EH (cell line): Measurements from ENCODE around the gene NCOA3.
"Not testable (repeated sequence)": the region's sequence is repeated elsewhere in the genome, so short reads cannot be mapped to it uniquely, and the experiment has no call there.

Experiments used
- DNase-seq: peaks from one replicate; pipeline ENCODE4 v3.0.0-alpha.2; 2015; ENCODE audit warnings: low read depth

The NCOA3 gene

DNA sequence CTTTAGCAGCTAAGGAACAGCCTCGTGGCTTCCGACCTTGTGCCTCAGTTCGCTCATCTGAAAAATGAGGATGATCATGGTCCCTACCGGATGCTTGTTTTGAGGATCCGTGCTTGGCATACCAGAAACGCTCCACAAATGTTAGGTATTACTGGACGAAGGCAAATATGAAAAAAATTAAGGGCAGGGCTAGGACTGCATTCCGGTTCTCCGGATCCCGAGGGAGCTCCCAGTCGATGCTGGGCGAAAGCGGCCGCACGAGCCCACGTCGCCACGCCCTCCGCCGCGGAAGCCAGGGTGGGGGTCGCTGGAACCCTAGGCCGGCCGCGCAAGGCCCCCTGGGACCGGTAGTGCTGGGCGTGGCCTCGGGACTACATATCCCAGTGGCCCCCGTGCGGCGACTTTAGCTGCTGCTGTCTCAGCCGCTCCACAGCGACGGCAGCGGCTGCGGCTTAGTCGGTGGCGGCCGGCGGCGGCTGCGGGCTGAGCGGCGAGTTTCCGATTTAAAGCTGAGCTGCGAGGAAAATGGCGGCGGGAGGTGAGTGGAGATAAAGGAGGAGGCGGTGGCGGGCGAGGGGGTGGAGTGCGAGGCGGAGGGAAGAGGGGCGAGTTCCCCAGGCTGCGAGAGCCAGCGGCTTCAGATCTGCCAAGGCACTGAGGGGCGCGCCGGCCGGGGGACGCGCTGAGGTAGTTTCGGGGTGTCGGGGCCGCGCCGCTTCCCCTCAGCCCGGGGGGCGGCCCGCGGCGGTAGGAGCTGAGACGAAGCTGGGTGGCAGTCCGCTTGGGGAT is at the start of gene NCOA3:
Gene NCOA3 (plus strand): TSS at position 406 of the 789 bp plus-strand sequence. CDS start 120,361 bp downstream, outside the sequence.
- peak; percentile 96 for DNase-seq

DNA sequence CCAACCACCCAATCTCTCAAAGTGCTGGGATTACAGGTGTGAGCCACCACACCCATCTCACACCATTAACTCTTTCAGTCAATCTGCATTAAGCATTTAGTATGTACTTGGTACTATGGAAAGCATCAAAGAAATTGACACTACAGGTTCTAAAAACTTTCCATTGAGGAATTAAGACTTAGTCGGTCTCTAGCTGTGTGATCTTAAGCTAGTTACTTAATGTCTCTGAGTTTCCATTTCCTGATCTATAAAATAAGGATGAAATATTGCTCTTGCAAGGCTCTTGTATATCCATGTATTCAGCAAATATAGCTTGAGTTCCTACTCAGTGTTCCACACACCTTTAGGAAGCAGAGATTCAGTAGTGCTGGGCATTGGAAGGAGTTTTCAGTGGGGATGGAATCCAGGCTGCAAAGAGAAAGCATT is 48.9 kb upstream of the NCOA3 start:
- no peak for DNase-seq

DNA sequence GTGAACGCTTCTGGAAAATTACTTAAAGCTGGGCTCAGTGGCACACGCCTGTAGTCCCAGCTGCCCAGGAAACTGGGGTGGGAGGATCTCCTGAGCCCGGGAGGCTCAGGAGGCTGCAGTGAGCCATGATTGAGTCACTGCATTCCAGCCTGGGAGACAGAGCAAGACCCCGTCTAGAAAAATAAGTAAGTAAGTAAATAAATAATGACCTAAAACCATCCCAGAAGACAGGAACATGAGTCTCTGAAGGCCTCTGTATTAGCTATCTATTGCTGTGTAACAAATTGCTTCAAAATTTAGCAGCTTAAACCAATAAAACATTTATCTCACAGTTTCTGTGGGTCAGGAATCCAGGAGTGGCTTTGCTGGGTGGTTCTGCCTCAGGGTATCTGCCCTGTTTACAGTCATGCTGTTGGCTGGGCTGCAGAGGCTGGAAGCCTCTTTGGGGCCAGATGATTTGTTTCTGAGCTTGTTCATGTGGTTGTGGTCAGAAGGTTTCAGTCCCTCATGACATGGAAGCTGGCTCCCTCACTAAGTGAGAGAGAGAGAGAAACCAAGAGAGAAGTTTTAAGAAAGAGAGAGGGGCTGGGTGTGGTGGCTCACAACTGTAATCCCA is 48.4 kb upstream of the NCOA3 start:
- DNase-seq, result peak; percentile 97

DNA sequence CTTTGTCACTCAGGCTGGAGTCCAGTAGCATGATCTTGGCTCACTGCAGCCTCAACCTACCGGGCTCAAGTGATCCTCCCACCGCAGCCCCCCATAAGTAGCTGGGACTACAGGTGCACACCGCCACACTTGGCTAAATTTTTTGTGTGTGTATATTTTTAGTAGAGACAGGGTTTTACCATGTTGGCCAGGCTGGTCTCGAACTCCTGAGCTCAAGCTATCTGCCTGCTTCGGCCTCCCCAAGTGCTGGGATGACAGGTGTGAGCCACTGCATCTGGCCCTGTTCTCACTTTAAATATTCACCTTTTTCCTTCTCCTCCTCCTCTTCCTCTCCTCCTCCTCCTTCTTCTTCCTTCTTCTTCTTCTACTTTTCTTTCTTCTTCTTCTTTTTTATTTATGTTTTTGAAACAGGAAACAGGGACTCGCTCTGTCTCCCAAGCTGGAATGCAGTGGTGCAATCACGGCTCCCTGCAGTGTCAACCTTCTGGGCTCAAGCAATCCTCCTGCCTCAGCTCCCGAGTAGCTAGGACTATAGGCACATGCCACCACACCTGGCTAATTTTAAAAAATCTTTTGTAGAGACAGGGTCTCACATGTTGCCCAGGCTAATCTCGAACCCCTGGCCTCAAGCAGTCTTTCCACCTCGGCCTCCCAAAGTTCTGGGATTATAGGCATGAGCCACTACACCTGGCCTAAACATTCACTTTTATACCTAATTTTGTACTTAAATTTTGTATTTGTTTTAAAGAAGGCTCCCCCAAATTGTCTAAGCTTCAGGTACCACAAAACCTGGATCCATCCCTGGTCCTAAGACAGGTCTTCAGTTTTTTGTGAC is 47.2 kb upstream of the NCOA3 start:
- no peak for DNase-seq

DNA sequence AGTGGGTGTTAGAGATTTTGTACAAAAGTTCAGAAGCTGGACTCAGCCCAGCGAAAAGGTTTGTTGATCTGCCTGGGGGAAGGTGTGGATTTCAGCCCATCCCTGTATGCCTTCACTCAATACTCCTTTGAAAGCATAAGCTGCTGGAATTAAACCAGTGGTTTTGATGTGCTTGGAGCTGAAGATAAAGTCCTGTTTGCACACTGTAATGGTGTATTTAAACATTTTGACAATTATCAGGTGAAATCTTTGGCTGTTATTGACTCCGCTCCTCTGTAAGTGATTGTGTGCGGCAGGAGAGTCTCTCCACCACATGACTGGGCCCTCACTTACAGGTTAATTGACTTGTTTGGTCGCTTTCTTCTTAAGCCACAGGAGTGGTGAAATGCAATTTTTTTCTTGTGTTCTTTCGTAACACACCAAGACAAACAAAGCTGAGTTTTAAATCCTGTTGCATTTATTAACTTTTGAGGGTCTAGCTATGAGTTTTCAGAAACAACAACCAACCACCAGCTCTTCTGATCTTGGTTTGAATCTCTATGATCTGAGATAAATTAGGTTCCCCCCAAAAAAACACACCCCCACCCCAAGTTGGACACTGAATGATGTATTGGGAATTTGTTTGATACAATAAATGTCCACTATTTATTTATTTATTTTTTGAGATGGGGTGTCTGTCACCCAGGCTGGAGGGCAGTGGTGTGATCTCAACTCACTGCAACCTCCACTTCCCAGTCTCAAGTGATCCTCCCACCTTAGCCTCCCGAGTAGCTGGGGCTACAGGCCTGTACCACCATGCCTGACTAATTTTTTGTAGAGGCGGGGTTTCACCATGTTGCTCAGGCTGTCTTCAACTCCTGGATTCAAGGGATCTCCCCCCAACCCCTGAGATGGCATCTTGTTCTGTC is 46.3 kb upstream of the NCOA3 start:
- no peak for DNase-seq

DNA sequence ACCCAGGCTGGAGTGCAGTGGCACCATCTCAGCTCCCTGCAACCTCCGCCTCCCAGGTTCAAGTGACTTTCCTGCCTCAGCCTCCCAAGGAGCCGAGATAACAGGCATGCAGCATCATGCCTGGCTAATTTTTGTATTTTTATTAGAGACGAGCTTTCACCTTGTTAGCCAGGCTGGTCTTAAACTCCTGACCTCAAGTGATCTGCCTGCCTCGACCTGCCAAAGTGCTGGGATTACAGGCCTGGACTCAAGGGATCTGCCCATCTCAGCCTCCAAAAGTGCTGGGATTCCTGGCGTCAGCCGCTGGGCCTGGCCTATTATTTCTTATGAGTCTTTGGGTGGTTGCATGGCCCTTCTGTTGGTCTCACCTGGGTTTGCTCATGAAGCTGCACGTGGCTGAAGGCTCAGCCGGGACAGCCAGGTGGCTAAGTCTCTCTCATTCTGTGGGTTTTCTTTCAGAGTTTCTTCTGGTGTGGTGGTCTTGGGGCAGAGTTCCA is 45.6 kb upstream of the NCOA3 start:
- no peak for DNase-seq

DNA sequence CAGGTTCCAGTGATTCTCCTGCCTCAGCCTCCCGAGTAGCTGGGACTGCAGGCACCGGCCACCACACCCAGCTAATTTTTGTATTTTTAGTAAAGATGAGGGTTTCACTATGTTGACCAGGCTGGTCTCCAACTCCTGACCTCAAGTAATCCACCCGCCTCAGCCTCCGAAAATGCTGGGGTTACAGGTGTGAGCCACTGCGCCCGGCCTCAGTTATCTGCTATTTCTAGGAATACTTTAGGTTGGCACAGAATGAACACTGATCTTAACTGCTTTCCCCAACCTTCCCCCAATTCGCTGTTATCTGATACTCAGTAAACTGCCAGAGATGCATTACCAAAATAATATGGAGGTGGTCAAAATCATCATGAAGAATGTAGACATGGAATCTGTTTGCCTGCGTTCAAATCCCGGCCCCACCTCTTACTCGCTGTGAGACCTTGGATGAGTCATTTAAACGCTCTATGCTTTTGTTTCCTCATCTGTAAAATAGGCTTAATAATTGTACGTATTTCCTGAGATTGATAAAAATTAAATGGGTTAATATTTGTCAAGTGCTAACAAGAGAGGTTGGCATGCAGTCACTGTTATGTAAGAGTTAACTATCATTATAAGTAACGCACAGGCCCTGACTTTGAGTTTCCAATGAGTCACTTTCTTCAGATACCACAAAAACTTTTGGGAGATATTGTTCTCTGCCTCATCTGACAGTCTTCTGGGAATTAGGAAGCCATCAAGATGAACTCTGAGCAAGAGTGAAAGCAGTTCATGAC is 44.5 kb upstream of the NCOA3 start:
- peak; percentile 85 for DNase-seq

DNA sequence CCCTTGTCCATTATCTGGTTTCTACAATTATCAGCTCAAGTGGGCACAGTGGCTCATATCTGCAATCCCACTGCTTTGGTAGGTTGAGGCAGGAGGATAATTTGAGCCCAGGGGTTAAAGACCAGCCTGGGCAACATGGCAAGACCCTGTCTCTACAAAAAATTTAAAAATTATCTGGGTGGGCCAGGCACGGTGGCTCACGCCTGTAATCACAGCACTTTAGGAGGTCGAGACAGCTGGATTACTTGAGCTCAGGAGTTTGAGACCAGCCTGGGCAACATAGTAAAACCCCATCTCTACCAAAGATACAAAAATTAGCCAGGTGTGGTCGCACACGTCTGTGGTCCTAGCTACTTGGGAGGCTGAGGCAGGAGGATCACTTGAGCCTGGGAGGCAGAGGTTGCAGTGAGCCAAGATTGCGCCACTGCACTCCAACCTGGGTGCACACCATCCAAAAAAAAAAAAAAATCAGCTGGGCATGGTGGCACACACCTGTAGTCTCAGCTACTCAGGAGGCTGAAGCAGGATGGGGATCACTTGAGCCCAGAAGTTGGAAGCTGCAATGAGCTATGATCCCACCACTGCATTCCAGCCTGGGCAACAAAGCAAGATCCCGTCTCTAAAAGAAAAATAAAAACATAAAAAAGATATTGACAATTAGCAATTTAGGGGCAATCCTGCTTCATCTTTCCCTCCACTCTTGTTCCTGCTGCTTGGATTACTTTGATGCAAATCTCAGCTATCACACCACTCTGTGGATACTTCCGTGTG is 43.2 kb upstream of the NCOA3 start:
- not testable (repeated sequence) for DNase-seq

DNA sequence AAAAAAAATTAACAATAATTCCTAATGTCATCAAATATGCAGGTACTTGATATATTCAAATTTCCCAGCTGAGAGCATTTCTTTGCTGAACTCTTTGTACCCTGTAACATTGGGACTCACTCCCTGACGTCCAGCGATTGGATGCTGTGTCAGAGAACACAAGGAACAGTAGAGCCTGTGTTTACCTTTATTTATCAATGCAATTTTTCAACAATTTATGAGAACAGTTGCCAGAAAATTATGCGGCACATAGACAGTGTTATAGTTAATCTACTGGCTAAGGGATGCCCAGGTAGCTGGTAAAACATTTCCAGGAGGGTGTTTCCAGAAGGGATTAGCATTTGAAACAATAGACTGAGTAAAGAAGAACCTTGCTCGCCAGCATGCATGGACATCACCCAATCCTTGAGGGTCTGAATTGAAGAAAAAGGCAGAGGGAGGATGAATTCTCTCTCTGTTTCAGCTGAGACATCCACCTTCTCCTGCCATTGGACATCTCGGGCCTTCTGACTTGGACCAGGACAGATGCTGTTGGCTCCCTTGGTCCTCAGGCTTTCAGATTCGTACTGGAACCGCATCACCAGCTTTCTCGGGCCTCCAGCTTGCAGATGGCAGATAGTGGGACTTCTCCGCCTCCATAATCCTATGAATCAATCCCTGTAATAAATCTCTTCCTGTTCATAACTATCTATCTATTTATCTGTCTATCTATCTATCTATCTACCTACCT is 42.2 kb upstream of the NCOA3 start:
- DNase-seq, result no peak

DNA sequence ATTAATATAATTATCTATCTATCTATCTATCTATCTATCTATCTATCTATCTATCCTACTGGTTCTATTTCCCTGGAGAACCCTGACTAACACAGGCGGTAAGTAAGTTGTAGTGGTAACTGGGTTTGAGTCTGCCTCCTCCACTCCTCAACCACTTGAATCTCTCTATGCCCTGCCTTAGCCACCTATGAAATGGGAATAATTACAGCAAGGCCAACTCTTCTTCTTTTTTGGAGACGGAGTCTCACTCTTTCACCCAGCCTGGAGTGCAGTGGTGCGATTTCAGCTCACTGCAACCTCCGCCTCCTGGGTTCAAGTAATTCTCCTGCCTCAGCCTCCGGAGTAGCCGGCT is 41.0 kb upstream of the NCOA3 start:
- not testable (repeated sequence) for DNase-seq

DNA sequence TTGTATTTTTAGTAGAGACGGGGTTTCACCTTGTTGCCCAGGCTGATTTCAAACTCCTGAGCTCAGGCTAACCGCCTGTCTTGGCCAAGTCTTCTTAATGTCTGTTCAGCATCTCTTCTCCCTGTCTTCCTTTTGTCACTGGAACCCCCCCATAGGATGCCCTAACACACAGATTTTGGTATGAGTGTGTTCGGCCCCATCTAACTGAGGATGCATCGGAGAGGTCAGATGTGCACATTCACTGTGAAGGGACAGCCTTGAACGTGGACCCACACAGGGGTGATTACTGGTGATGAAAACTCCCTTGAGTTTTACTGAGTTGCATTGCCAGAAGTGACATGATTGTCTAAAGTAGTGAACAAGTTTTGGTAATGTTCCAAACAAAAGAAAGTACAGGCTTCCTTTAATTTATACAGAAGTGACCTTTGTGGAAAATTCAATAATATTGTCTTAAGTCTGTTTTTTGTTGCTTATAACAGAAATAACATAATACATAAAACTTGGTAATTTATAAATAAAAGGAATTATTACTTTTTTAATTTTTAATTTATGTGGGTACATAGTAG is 40.5 kb upstream of the NCOA3 start:
- DNase-seq, result no peak

DNA sequence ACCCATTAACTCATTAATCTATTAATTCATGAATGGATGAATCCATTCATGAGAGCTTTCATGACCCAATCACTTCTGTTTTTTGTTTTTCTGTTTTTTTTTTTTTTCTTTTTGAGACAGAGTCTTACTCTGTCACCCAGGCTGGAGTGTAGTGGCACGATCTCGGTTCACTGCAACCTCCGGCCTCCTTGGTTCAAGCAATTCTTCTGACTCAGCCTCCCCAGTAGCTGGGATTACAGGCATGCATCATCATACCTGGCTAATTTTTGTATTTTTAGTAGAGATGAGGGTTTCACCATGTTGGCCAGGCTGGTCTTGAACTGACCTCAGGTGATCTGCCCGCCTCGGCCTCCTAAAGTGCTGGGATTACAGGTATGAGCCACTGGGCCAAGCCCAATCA is 39.8 kb upstream of the NCOA3 start:
- DNase-seq, result not testable (repeated sequence)

DNA sequence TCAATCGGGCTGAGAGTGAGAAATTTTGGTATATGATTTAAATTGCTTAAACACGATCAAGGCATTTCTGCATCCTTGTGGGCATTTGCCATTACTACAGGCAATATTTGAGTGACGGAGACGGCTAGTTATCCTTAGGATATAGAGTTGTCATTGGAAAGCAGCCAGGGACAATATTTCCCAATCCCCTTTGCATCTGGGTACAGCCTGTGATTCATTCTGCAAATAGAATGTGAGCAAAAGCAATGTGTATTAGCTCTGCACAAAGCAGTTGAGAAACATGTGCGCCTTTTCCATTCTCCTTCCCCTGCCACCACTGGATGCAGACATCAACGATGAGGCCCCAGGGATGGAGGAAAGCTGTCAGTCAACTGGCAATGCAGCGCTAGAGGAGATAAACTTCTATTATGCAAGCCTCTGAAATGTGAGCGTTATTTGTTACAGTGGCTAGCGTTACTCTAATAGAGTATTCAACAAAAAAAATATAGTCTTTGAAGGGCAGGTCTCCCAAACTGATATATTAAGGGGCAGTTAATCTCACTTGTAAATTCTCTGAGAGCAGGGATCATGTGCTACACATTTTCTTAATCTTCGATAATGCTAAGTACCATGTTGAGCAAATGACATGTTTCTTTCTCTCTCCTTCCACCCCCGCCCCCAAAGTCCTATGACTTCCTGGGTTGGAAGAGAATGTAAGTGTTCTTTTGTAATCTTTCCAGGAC is 37.1 kb upstream of the NCOA3 start:
- peak; percentile 99 for DNase-seq

DNA sequence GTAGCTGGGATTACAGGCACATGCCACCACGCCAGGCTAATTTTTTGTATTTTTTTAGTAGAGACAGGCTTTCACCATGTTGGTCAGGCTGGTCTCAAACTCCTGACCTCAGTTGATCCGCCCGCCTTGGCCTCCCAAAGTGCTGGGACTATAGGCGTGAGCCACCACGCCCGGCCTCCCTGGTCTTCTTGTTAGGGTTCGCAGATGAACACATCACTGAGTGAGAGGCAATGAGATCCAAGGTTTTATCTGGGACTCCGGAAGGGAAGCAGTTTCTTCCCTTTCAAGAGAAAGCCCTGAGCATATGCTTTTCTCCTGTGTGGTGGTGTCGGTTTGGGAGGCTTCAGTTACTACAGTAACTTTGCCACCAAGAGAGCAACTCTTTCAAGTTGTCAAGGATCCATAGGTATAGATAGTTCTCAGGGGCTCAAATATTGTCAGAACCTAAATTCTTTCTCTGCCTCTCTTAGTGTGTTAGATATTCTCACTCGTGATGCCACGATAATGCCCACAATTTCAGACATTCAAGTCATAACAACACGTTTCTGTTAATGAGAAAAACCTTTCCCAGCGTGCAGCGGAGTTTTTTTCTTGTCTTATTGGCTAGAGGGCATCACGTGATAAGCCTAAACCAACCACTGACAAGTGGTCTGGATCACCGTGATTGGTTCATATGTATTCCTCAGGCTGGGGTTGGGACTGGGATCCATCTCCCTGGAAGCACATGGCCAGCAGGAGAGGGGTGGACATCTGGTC is 36.2 kb upstream of the NCOA3 start:
- no peak for DNase-seq

DNA sequence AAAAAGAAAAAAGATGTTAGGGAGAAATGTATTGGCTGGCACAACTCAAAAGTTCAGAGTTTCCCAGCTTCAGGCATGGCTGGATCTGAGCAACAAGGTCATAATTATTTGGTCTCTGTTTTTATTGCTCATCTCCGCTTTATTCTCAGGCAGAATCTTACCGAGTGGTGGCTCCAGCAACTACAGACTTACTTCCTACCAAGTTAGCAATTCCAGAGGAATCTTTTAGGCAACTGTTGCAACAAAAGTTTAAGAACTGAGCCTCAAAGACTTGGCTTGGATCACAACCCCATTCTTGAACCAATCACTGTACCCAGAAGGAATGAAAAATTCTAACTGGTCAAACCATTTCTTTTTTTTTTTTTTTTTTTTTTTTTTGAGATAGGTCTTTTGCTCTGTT is 35.5 kb upstream of the NCOA3 start:
- peak; percentile 37 for DNase-seq

DNA sequence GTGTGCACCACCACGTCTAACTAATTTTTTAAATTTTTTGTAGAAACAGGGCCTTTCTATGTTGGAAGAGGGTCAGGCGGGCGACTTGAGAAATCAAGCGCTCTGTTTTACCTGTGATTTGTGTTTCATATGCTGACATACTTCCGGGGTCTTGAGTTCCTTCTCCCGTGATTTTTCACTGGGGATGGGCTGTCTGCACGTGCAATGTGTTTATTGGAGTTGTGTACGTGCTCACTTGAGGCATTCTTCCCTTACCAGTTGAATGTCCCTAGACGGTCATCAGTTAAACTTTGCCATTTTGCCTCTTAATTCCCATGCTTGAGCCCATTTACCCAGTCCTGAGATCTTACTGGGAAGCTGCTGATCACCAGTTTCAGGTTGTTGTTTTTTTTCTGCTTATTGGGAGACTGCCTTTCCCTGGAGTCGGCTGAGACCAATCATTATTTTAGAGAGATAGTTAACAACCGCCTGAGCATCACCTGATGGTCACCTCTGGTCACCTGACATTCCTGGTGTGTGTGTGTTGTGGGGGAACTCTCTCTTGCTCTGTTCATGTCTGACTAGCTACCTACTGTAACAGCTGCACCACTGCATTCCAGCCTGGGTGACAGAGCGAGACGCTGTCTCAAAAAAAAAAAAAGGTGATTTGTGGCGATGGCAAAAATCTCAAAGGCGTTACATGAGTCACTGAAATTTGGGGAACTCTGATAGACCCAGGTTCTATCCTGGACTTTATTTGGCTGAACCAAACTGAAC is 34.8 kb upstream of the NCOA3 start:
- no peak for DNase-seq
